HG02884 (cell line): ENCODE measurements around the gene RTN4IP1.
"Not testable (repeated sequence)": the region's sequence is repeated elsewhere in the genome, so short reads cannot be mapped to it uniquely, and the experiment has no call there.

Experiments used
- ATAC-seq: cut with Tn5 transposase; IDR thresholded peaks from one replicate; pipeline ENCODE4 v1.9.1; 2021; ENCODE audit warnings: mild to moderate bottlenecking, moderate library complexity; ENCODE audit not compliant: unreplicated experiment

The RTN4IP1 gene

GRCh38 chr6:106588937-106589336, 40.4 kb downstream of the RTN4IP1 start:
- not testable (repeated sequence) for ATAC-seq

GRCh38 chr6:106586815-106587415, 42.4 kb downstream of the RTN4IP1 start:
- no peak for ATAC-seq

GRCh38 chr6:106581468-106581867, 47.8 kb downstream of the RTN4IP1 start:
- no peak for ATAC-seq

DNA sequence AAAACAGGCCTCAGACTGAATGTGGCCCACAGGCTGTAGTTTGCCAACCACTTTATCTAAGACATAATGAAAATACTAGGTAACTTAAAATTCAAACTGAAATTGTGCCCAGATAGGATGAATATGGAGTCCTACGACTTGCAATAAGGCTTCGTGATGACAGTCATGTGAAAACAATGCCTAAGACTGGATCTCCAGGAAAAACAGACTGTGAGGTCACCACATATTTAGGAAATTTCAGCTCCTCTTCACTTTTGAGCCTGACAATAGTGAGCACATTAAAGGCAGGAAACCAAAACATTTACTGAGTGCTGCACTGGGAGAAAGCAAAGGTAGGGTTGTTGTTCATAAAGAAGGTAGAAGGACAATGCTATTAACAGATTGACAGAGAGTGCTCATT, 50.0 kb downstream of the RTN4IP1 start:
- ATAC-seq, result no peak

GRCh38 chr6:106574741-106575458, 54.4 kb downstream of the RTN4IP1 start:
- ATAC-seq, result no peak

GRCh38 chr6:106572875-106573585, 56.3 kb downstream of the RTN4IP1 start:
- no peak for ATAC-seq

DNA sequence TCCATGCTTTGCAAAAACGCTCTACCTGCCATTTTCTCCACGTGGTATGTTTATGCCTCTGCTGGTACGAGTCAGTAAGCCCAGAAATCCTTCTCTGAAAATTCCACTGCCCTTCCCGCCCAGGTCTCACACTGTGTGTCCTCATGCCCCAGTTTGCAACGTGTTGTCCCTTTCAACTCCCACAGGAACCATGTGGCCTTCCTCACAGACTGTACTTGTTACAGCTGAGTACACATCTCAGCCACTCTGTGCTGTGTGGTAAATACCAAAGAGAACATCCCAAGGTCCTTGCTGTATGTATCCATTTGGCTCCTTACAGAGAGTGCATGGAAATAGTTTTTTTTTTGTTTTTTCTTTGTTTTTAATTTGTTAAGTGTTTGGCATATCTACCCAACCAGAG, 56.9 kb downstream of the RTN4IP1 start:
- ATAC-seq, result no peak

- no peak for ATAC-seq
Measured at GRCh38 chr6:106569428-106569827, 59.9 kb downstream of the RTN4IP1 start.

- ATAC-seq, result no peak
Measured at GRCh38 chr6:106568530-106568929, 60.8 kb downstream of the RTN4IP1 start.

GRCh38 chr6:106564476-106564875, 64.8 kb downstream of the RTN4IP1 start:
- no peak for ATAC-seq

DNA sequence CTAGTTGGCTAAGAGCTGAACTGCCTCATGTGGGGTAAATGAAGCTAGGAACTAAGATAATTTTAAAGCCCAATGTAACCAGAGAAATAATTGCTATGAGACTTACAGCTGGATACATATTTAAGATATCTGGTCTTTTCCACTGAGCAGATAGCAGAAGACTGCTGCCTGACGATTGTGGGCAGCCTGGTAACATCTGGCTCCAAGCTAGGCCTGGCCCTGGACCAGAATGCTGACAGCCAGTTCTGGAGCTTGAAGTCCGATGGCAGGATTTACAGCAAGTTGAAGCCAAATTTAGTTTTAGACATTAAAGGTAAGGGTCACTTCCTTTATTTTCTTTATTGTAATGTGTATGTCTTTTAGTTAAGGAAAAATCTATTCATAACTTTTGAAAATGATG, 65.7 kb downstream of the RTN4IP1 start:
- ATAC-seq, result no peak

DNA sequence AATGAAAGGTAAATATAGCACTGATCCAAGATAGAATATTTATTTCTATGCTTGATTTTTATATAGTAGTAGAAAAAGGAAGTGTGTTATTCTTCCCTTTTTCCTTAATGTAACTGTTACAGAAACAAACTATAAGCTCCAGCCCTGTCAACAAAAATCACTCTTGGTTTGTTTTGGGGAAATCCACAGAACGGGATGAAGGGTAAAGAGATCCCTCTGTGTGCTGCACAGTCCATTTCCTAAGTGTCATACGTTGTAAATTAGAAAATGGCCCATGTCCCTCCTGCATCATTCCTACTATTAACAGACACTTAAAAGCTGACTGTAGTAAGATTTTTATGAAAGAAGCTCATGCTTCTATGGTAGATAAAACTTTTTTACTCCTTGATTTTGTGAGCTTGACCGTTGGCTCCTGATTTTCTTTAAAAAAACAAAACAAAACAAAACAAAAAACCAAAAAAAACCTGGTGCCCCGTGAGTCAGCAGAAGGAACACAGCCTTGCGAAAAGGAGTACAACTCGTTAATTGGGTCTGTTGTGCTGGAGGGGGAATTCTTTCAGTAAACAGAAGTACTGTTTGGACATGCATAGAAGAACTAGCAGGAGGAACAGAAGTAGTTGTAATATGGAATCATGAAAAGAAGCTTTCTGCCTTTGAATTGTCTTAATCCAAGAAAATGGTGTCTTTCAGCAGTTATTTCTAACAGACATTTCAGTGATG, 67.5 kb downstream of the RTN4IP1 start:
- no peak for ATAC-seq

GRCh38 chr6:106560996-106561685, 68.2 kb downstream of the RTN4IP1 start:
- ATAC-seq, result no peak

GRCh38 chr6:106559659-106560058, 69.6 kb downstream of the RTN4IP1 start:
- ATAC-seq, result not testable (repeated sequence)

DNA sequence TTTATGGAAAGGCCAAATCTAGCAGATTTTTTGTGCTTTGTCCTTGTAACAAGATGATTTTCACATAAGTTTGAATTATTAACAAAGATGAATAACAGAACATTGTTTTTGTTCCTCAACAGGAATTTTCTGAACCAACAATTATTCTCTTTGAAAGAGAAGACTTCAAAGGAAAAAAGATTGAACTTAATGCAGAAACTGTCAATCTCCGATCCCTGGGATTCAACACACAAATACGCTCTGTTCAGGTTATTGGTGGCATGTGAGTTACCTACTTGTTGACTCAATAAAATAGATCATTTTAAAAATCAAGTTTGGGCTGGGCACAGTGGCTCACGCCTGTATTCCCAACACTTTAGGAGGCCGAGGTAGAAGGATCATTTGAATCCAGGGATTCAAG, 70.9 kb downstream of the RTN4IP1 start:
- ATAC-seq, result no peak

- no peak for ATAC-seq
Measured at GRCh38 chr6:106557837-106558236, 71.5 kb downstream of the RTN4IP1 start.

DNA sequence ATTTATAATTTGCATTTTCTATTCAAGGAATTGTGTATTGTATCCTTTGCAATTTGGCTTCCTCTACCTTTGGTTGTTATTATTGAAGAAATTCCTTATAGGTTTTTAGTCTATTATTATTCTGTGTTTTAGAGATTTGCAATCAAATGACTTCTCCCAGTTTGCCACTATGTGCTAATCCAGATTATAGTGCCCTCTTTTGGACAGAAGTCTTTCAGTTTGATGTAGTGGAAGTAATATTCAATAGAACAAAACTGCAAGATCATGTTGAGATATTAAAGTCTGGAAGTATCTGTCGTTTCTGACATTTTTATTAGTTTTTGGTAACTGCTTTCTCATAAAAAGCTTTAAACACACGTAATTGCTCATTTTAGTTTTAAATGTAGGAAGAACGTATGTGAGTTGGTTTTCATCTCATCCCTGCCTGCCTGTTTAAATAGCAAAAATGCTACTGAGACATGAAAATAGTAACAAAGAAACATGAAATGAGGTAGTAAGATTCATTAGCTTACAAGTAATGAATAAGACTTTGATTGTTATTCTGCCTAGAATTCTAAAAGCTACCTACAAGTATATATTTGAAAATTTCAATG, 72.8 kb downstream of the RTN4IP1 start:
- no peak for ATAC-seq

GRCh38 chr6:106555767-106556166, 73.5 kb downstream of the RTN4IP1 start:
- ATAC-seq, result no peak

DNA sequence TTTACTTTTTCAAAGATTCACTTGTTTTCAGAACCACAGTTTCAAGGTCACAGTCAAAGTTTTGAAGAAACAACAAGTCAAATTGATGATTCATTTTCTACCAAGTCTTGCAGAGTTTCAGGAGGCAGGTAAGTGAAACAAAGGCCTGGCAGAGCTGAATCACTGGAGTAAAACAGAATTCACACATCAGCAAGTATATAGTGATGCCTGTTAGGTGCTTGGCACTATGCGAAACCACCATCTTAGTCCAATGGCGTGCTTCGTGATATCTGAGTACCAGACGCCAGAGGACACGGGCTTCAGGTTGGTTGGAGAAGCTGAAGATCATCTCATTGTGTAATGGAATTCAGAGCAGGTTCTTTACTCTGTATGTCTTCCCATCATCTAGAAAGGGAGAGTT, 75.9 kb downstream of the RTN4IP1 start:
- no peak for ATAC-seq

GRCh38 chr6:106551155-106551554, 78.1 kb downstream of the RTN4IP1 start:
- no peak for ATAC-seq
